HepG2 (cell line): Measurements from ENCODE around the gene ACVR1C. TPM values are rescaled to one million over a fixed set of nuclear protein-coding genes. Genes with fewer than 3 reads are reported as not detected.

Source experiments
- ATAC-seq: fragments of 200-7000 bp; cut with Tn5 transposase; 3 replicates; pipeline ENCODE4 v1.9.1; 2020; ENCODE audit warnings: mild to moderate bottlenecking, moderate library complexity
- BruUV-seq: library from RNA; stranded (reverse); fragments of 400-500 nt; replicated peaks from 2 replicates; lab custom pipeline; 2021; lab: Mats Ljungman, UMichigan
- CTCF ChIA-PET: fragments of 300-600 bp; formaldehyde crosslinking; extraction: SDS; loops from one replicate; lab custom pipeline; 2021; ENCODE audit warnings: low total read pairs, inconsistent platforms, low intra/inter-chr PET ratio; lab: Yijun Ruan, JAX
- POLR2A ChIA-PET: fragments of 350-600 bp; sonication (Branson Sonifier 250); formaldehyde crosslinking; loops from one replicate; lab custom pipeline; 2020; ENCODE audit warnings: antibody characterized with exemption, inconsistent platforms; lab: Yijun Ruan, JAX
- DNase-seq: peaks from one replicate; pipeline ENCODE4 v3.0.0-alpha.2; 2015; ENCODE audit warnings: low spot score
- FAIRE-seq: peaks from 3 replicates; lab custom pipeline; 2011; peaks lifted over from hg19 to GRCh38; lab: Jason Lieb, UNC
- H2AFZ ChIP-seq: one replicate; pipeline ENCODE4 v1.6.1; 2011; ENCODE audit warnings: low read length, inconsistent platforms
- H3K27ac ChIP-seq: fragments of 300-600 bp; 3 replicates; pipeline ENCODE4 v1.8.0; 2011; ENCODE audit warnings: mixed run types, mild to moderate bottlenecking, mixed read lengths, low read length, inconsistent platforms; ENCODE audit not compliant: insufficient read depth; ENCODE audit errors: extremely low read length
- H3K27me3 ChIP-seq, 2 experiments: fragments of 200-600 bp in 1 of 2; 2 replicates in 1 of 2; 3 replicates in 1 of 2; pipeline versions ENCODE4 v1.6.0 to v1.8.0; 2011; ENCODE audit warnings: low read length in 2 of 2, mild to moderate bottlenecking in 2 of 2, moderate library complexity in 2 of 2, inconsistent platforms in 1 of 2; ENCODE audit not compliant: insufficient read depth in 2 of 2, control insufficient read depth in 1 of 2
- H3K36me3 ChIP-seq, 2 experiments: fragments of 200-600 bp in 1 of 2; replicated peaks in 1 of 2; 2 replicates in 1 of 2; 3 replicates in 1 of 2; pipeline versions ENCODE4 v1.5.1 to v1.8.0; 2011; ENCODE audit warnings: low read length in 2 of 2, inconsistent platforms in 1 of 2; ENCODE audit not compliant: insufficient read depth in 2 of 2, control insufficient read depth in 1 of 2
- H3K4me1 ChIP-seq: 2 replicates; pipeline ENCODE4 v1.5.1; 2012; ENCODE audit warnings: low read length, inconsistent platforms; ENCODE audit not compliant: insufficient read depth
- H3K4me2 ChIP-seq: 2 replicates; pipeline ENCODE4 v1.6.0; 2011; ENCODE audit warnings: low read depth, low read length, inconsistent platforms
- H3K4me3 ChIP-seq, 3 experiments: fragments of 200-600 bp in 1 of 3; sonication (generic), shearing (Covaris generic) in 1 of 3; replicated peaks in 1 of 3; 2 replicates each; pipeline ENCODE4 v1.5.1; 2011 to 2016; ENCODE audit warnings: low read length in 3 of 3, inconsistent platforms in 2 of 3, low read depth in 2 of 3, mild to moderate bottlenecking in 2 of 3, control low read depth in 1 of 3, mixed read lengths in 1 of 3; ENCODE audit not compliant: insufficient read depth in 1 of 3
- H3K79me2 ChIP-seq: one replicate; pipeline ENCODE4 v1.6.1; 2011; ENCODE audit warnings: low read length, inconsistent platforms; ENCODE audit not compliant: insufficient read depth
- H3K9ac ChIP-seq: 2 replicates; pipeline ENCODE4 v1.6.0; 2011; ENCODE audit warnings: mild to moderate bottlenecking, low read depth, low read length, inconsistent platforms; ENCODE audit not compliant: insufficient read depth
- H3K9me3 ChIP-seq: 2 replicates; pipeline ENCODE4 v1.5.1; 2012; ENCODE audit warnings: mild to moderate bottlenecking, low read length
- H4K20me1 ChIP-seq: 2 replicates; pipeline ENCODE4 v1.6.0; 2011; ENCODE audit warnings: inconsistent platforms, mild to moderate bottlenecking, low read length, moderate library complexity; ENCODE audit not compliant: insufficient read depth
- FLYWCH1 ChIP-seq: sonication (generic); formaldehyde crosslinking; IDR thresholded peaks from 2 replicates; pipeline ENCODE4 v1.8.1; 2023; ENCODE audit warnings: mild to moderate bottlenecking, missing genetic modification reagents
- FOXC1 ChIP-seq: sonication (generic); formaldehyde crosslinking; IDR thresholded peaks from 2 replicates; pipeline ENCODE4 v1.8.0; 2022; ENCODE audit warnings: mild to moderate bottlenecking, missing genetic modification reagents, borderline replicate concordance
- KDM5B ChIP-seq: sonication (generic); formaldehyde crosslinking; IDR thresholded peaks from 2 replicates; pipeline ENCODE4 v1.4.0; 2020; ENCODE audit warnings: missing genetic modification reagents, mild to moderate bottlenecking, borderline replicate concordance
- MTERF4 ChIP-seq: sonication (generic); formaldehyde crosslinking; IDR thresholded peaks from 2 replicates; pipeline ENCODE4 v1.8.0; 2023; ENCODE audit warnings: mild to moderate bottlenecking, missing genetic modification reagents
- PHF8 ChIP-seq: sonication (generic); formaldehyde crosslinking; IDR thresholded peaks from 2 replicates; pipeline ENCODE4 v1.5.0; 2020; ENCODE audit warnings: missing genetic modification reagents
- SRSF9 ChIP-seq: fragments of 200-400 bp; formaldehyde crosslinking; IDR thresholded peaks from 2 replicates; pipeline ENCODE4 v1.6.1; 2018; ENCODE audit warnings: borderline replicate concordance, mild to moderate bottlenecking, low read depth, low read length; ENCODE audit not compliant: insufficient read depth, poor library complexity, severe bottlenecking
- TRAFD1 ChIP-seq: sonication (generic); formaldehyde crosslinking; IDR thresholded peaks from 2 replicates; pipeline ENCODE4 v1.5.1; 2020; ENCODE audit warnings: missing genetic modification reagents, mild to moderate bottlenecking, borderline replicate concordance
- ZNF280D ChIP-seq: sonication (generic); formaldehyde crosslinking; IDR thresholded peaks from 2 replicates; pipeline ENCODE4 v1.5.1; 2020; ENCODE audit warnings: mild to moderate bottlenecking, missing genetic modification reagents
- ZNF367 ChIP-seq: sonication (generic); formaldehyde crosslinking; IDR thresholded peaks from 2 replicates; pipeline ENCODE4 v1.4.0; 2020; ENCODE audit warnings: missing genetic modification reagents, borderline replicate concordance
- ZNF550 ChIP-seq: sonication (generic); formaldehyde crosslinking; IDR thresholded peaks from 2 replicates; pipeline ENCODE4 v1.4.0; 2020; ENCODE audit warnings: mild to moderate bottlenecking, missing genetic modification reagents, borderline replicate concordance
- ZNF761 ChIP-seq: sonication (generic); formaldehyde crosslinking; conservative IDR thresholded peaks from 2 replicates; pipeline ENCODE4 v1.4.0; 2020; ENCODE audit warnings: mild to moderate bottlenecking, missing genetic modification reagents
- ZSCAN12 ChIP-seq: sonication (generic); formaldehyde crosslinking; IDR thresholded peaks from 2 replicates; pipeline ENCODE4 v1.9.0; 2021; ENCODE audit warnings: mild to moderate bottlenecking, missing genetic modification reagents
- WGBS: methylation state at CpG from one replicate; pipeline ENCODE4 v1.1.6; 2017; ENCODE audit warnings: low lambda C conversion rate; 5-methylcytosine and 5-hydroxymethylcytosine counted together
- in situ Hi-C: cut with HindIII; loops from 2 replicates; pipeline ENCODE4 v1.10.0; 2017; ENCODE audit warnings: low pct_unique_long_range_greater_than_20kb; ENCODE audit not compliant: extremely low pct_ligation_motif_present
- intact Hi-C: fragments of 100-400 bp; cut with micrococcal nuclease; formaldehyde crosslinking; loops from one replicate; pipeline ENCODE4 v1.10.0; 2022; ENCODE audit not compliant: unreplicated experiment
- polyA plus RNA-seq, 8 experiments: library from polyadenylated mRNA; depleted of rRNA in 3 of 8; stranded (reverse) in 7 of 8; unstranded in 1 of 8; fragments of >200 nt; fragmentation: Illumina TruSeq in 4 of 8; extraction: Trizol in 4 of 8; gene quantifications; 2 replicates each; pipeline versions ENCODE4 v1.2.1 to v1.2.3, GENCODE V29; 2011 to 2016; ENCODE audit warnings: low read depth in 4 of 8, missing spikeins in 1 of 8, mixed read lengths in 1 of 8; ENCODE audit not compliant: insufficient read depth in 1 of 8
- total RNA-seq, 5 experiments: library from RNA; depleted of rRNA; stranded (reverse); fragments of >200 nt; fragmentation: Illumina TruSeq; extraction: Trizol; gene quantifications; 2 replicates each; pipeline ENCODE4 v1.2.3, GENCODE V29; 2016; ENCODE audit warnings: low read depth in 1 of 5

ACVR1C gene
- total and polyA plus RNA-seq, 2 of the 13 experiments (the other 11 are each of a cell fraction or from before 2014, with no cell fraction given) = 0.05 to 1.0 TPM

GRCh38 chr2:157657858-157658257, 29.2 kb upstream of the ACVR1C start:
- POLR2A ChIA-PET = no interaction called here
- in situ Hi-C loops = no loop called here

More at GRCh38 chr2:157657858-157658257, 29.2 kb upstream of the ACVR1C start:
- no TSS peak for BruUV-seq
- DNase-seq (no peak), ATAC-seq (no peak), FAIRE-seq (no peak)
- intact Hi-C loops = no loop called here
- Histone ChIP-seq H3K27me3 (no peaks in the 10 kb centered on the region), H2AFZ (no peak overlapping the region), H4K20me1 (no peaks in the 10 kb centered on the region), H3K79me2 (no peaks in the 10 kb centered on the region), H3K9ac (no peak overlapping the region), H3K27ac (no peak overlapping the region), H3K4me1 (no peaks in the 10 kb centered on the region), H3K9me3 (no peaks in the 10 kb centered on the region), H3K36me3 (no peaks in the 10 kb centered on the region), H3K4me3 (no peak overlapping the region), H3K4me2 (no peak overlapping the region)
- TF ChIP-seq ZSCAN12 (no peak), FOXC1 (CRISPR knock-in tag) (no peak), FLYWCH1 (CRISPR knock-in tag) (no peak), SRSF9 (no peak), ZNF367 (CRISPR knock-in tag) (no peak), TRAFD1 (no peak), ZNF761 (CRISPR knock-in tag) (no peak), ZNF550 (CRISPR knock-in tag) (no peak), PHF8 (CRISPR knock-in tag) (no peak), MTERF4 (no peak), KDM5B (no peak), ZNF280D (CRISPR knock-in tag) (no peak)
- CTCF ChIA-PET = no interaction called here
- 6% methylated on average over 1 of the region's 1 CpG for WGBS
